WTC11 (cell line): ENCODE data around the gene CLDN22. TPM values are rescaled to one million over a fixed set of nuclear protein-coding genes. Genes with fewer than 3 reads are reported as not detected.

ENCODE experiments used
- ATAC-seq: fragments of 200-7000 bp; cut with Tn5 transposase; 2 replicates; pipeline ENCODE4 v1.10.0; 2021; ENCODE audit warnings: mild to moderate bottlenecking, moderate library complexity
- CTCF ChIA-PET: fragments of 300-600 bp; sonication (Branson Sonifier 250); formaldehyde crosslinking; loops from one replicate; lab custom pipeline; 2021; ENCODE audit warnings: antibody characterized with exemption; lab: Charles Lee
- POLR2A ChIA-PET: fragments of 350-600 bp; sonication (Branson Sonifier 250); formaldehyde crosslinking; loops from one replicate; lab custom pipeline; 2021; ENCODE audit warnings: antibody characterized with exemption; lab: Charles Lee
- DNase-seq: peaks from one replicate; pipeline ENCODE4 v3.0.0; 2021; ENCODE audit warnings: low spot score
- H3K27ac Mint-ChIP-seq: 2 replicates; pipeline ENCODE4 v1.8.0; 2021; ENCODE audit warnings: mixed read lengths
- H3K27me3 Mint-ChIP-seq: 2 replicates; pipeline ENCODE4 v1.8.0; 2021; ENCODE audit warnings: low read depth, mild to moderate bottlenecking, moderate library complexity, mixed read lengths
- H3K36me3 Mint-ChIP-seq: 2 replicates; pipeline ENCODE4 v1.8.0; 2021; ENCODE audit warnings: mixed read lengths
- H3K4me1 Mint-ChIP-seq: 2 replicates; pipeline ENCODE4 v1.8.0; 2022; ENCODE audit warnings: mixed read lengths
- H3K4me3 Mint-ChIP-seq: 2 replicates; pipeline ENCODE4 v1.8.0; 2021; ENCODE audit warnings: mild to moderate bottlenecking, moderate library complexity, mixed read lengths
- H3K9me3 Mint-ChIP-seq: 2 replicates; pipeline ENCODE4 v1.8.0; 2021; ENCODE audit warnings: mixed read lengths
- AFF4 ChIP-seq: sonication (generic); formaldehyde crosslinking; IDR thresholded peaks from 2 replicates; pipeline ENCODE4 v1.8.1; 2023; ENCODE audit warnings: mild to moderate bottlenecking, missing genetic modification reagents, borderline replicate concordance
- E2F5 ChIP-seq: sonication (generic); formaldehyde crosslinking; IDR thresholded peaks from 2 replicates; pipeline ENCODE4 v1.8.1; 2022; ENCODE audit warnings: mild to moderate bottlenecking, moderate library complexity, missing genetic modification reagents
- ESRRA ChIP-seq: sonication (generic); formaldehyde crosslinking; IDR thresholded peaks from 2 replicates; pipeline ENCODE4 v1.8.1; 2022; ENCODE audit warnings: mild to moderate bottlenecking, missing genetic modification reagents, borderline replicate concordance
- ETV6 ChIP-seq: sonication (generic); formaldehyde crosslinking; IDR thresholded peaks from 2 replicates; pipeline ENCODE4 v1.8.1; 2022; ENCODE audit warnings: mild to moderate bottlenecking, missing genetic modification reagents
- IRF1 ChIP-seq: sonication (generic); formaldehyde crosslinking; IDR thresholded peaks from 2 replicates; pipeline ENCODE4 v1.8.0; 2023; ENCODE audit warnings: missing genetic modification reagents
- MXD4 ChIP-seq: fragments of 250-450 bp; sonication (Bioruptor Pico); IDR thresholded peaks from 2 replicates; pipeline ENCODE4 v1.8.0; 2021; ENCODE audit warnings: mild to moderate bottlenecking, moderate library complexity, borderline replicate concordance
- MYBL2 ChIP-seq: sonication (generic); formaldehyde crosslinking; IDR thresholded peaks from 2 replicates; pipeline ENCODE4 v1.8.1; 2023; ENCODE audit warnings: mild to moderate bottlenecking, moderate library complexity, missing genetic modification reagents
- RELA ChIP-seq: sonication (generic); formaldehyde crosslinking; IDR thresholded peaks from 2 replicates; pipeline ENCODE4 v1.8.1; 2022; ENCODE audit warnings: missing genetic modification reagents, mild to moderate bottlenecking, borderline replicate concordance
- RORB ChIP-seq: fragments of 250-450 bp; sonication (Bioruptor Pico); IDR thresholded peaks from 2 replicates; pipeline ENCODE4 v1.9.0; 2021; ENCODE audit warnings: mild to moderate bottlenecking
- SMAD3 ChIP-seq: sonication (generic); formaldehyde crosslinking; IDR thresholded peaks from 2 replicates; pipeline ENCODE4 v1.8.0; 2022; ENCODE audit warnings: missing genetic modification reagents, mild to moderate bottlenecking, borderline replicate concordance
- SMAD4 ChIP-seq: sonication (generic); formaldehyde crosslinking; IDR thresholded peaks from 2 replicates; pipeline ENCODE4 v1.8.0; 2022; ENCODE audit warnings: mild to moderate bottlenecking, missing genetic modification reagents
- ZBTB43 ChIP-seq: sonication (generic); formaldehyde crosslinking; IDR thresholded peaks from 2 replicates; pipeline ENCODE4 v1.8.1; 2023; ENCODE audit warnings: mild to moderate bottlenecking, missing genetic modification reagents
- ZNF281 ChIP-seq: sonication (generic); formaldehyde crosslinking; IDR thresholded peaks from 2 replicates; pipeline ENCODE4 v1.8.0; 2023; ENCODE audit warnings: mild to moderate bottlenecking, missing genetic modification reagents
- ZNF317 ChIP-seq: sonication (generic); formaldehyde crosslinking; IDR thresholded peaks from 2 replicates; pipeline ENCODE4 v1.8.1; 2023; ENCODE audit warnings: low read depth, mild to moderate bottlenecking, moderate library complexity, missing genetic modification reagents, borderline replicate concordance
- ZNF512 ChIP-seq: sonication (generic); formaldehyde crosslinking; IDR thresholded peaks from 2 replicates; pipeline ENCODE4 v1.8.1; 2022; ENCODE audit warnings: missing genetic modification reagents, borderline replicate concordance
- total RNA-seq: library from RNA; stranded (reverse); gene quantifications from 3 replicates; pipeline ENCODE4 v1.2.3, GENCODE V29; 2021

The CLDN22 gene
- total RNA-seq, 1 experiment from 2014 or later, result not detected

- no peak for TF ChIP-seq AFF4
- TF ChIP-seq MXD4 (CRISPR knock-in tag), result no peak
- TF ChIP-seq SMAD4 (CRISPR knock-in tag), result no peak
- TF ChIP-seq ETV6 (CRISPR knock-in tag), result no peak
- TF ChIP-seq RELA (CRISPR knock-in tag), result no peak
Observed at GRCh38 chr4:183276106-183276505, 44.0 kb downstream of the CLDN22 start (continued).

GRCh38 chr4:183272384-183272783, 47.7 kb downstream of the CLDN22 start:
- TF ChIP-seq ESRRA (CRISPR knock-in tag) (no peak), ZNF281 (CRISPR knock-in tag) (no peak), RELA (CRISPR knock-in tag) (no peak), E2F5 (CRISPR knock-in tag) (no peak), IRF1 (CRISPR knock-in tag) (no peak), MYBL2 (CRISPR knock-in tag) (no peak), RORB (CRISPR knock-in tag) (no peak), AFF4 (no peak), SMAD3 (CRISPR knock-in tag) (no peak), ZBTB43 (CRISPR knock-in tag) (no peak), ZNF512 (no peak), ZNF317 (no peak)
- Mint-ChIP-seq H3K27me3 (no peaks in the 10 kb centered on the region), H3K27ac (no peak overlapping the region), H3K4me1 (no peaks in the 10 kb centered on the region), H3K36me3 (peaks cover 84% of the 10 kb centered on the region), H3K4me3 (no peak overlapping the region), H3K9me3 (peaks cover 30% of the 10 kb centered on the region)
- ATAC-seq (no peak), DNase-seq (no peak)
- ChIA-PET POLR2A (no interaction called here), CTCF (no interaction called here)
